Ishikawa (cell line): ENCODE results near the gene P2RX6.

Experiments
- CEBPB ChIP-seq: IDR thresholded peaks from 2 replicates; pipeline ENCODE4 v1.6.1; 2012
- CREB1 ChIP-seq: IDR thresholded peaks from 2 replicates; pipeline ENCODE4 v1.6.1; 2012; ENCODE audit warnings: low read depth
- EGR1 ChIP-seq: IDR thresholded peaks from 2 replicates; pipeline ENCODE4 v1.6.1; 2012
- EP300 ChIP-seq: IDR thresholded peaks from 2 replicates; pipeline ENCODE4 v1.6.1; 2012; ENCODE audit warnings: borderline replicate concordance
- FOXM1 ChIP-seq: IDR thresholded peaks from 2 replicates; pipeline ENCODE4 v1.6.1; 2012; ENCODE audit warnings: low read depth, borderline replicate concordance
- MAX ChIP-seq: IDR thresholded peaks from 2 replicates; pipeline ENCODE4 v1.6.1; 2012
- NFIC ChIP-seq: IDR thresholded peaks from 2 replicates; pipeline ENCODE4 v1.6.1; 2012
- RAD21 ChIP-seq: IDR thresholded peaks from 2 replicates; pipeline ENCODE4 v1.6.1; 2012; ENCODE audit warnings: low read depth
- TAF1 ChIP-seq: IDR thresholded peaks from 2 replicates; pipeline ENCODE4 v1.6.1; 2012; ENCODE audit warnings: low read depth, mild to moderate bottlenecking
- TCF12 ChIP-seq: IDR thresholded peaks from 2 replicates; pipeline ENCODE4 v1.6.1; 2012; ENCODE audit warnings: low read depth
- TEAD4 ChIP-seq: IDR thresholded peaks from 2 replicates; pipeline ENCODE4 v1.6.1; 2012
- USF1 ChIP-seq: IDR thresholded peaks from 2 replicates; pipeline ENCODE4 v1.6.1; 2012
- YY1 ChIP-seq: IDR thresholded peaks from 2 replicates; pipeline ENCODE4 v1.6.1; 2012; ENCODE audit warnings: low read depth
- ZBTB7A ChIP-seq: IDR thresholded peaks from 2 replicates; pipeline ENCODE4 v1.6.1; 2012; ENCODE audit warnings: low read depth
- TF ChIP-seq, protein P1 (sequence below): IDR thresholded peaks from 2 replicates; pipeline ENCODE4 v1.6.1; 2012; ENCODE audit warnings: low read depth, mild to moderate bottlenecking

Gene P2RX6

GRCh38 chr22:21055880-21056319 is 40.9 kb downstream of the P2RX6 start:
- TF ChIP-seq EGR1 (no peak), CREB1 (no peak), MAX (no peak)

DNA sequence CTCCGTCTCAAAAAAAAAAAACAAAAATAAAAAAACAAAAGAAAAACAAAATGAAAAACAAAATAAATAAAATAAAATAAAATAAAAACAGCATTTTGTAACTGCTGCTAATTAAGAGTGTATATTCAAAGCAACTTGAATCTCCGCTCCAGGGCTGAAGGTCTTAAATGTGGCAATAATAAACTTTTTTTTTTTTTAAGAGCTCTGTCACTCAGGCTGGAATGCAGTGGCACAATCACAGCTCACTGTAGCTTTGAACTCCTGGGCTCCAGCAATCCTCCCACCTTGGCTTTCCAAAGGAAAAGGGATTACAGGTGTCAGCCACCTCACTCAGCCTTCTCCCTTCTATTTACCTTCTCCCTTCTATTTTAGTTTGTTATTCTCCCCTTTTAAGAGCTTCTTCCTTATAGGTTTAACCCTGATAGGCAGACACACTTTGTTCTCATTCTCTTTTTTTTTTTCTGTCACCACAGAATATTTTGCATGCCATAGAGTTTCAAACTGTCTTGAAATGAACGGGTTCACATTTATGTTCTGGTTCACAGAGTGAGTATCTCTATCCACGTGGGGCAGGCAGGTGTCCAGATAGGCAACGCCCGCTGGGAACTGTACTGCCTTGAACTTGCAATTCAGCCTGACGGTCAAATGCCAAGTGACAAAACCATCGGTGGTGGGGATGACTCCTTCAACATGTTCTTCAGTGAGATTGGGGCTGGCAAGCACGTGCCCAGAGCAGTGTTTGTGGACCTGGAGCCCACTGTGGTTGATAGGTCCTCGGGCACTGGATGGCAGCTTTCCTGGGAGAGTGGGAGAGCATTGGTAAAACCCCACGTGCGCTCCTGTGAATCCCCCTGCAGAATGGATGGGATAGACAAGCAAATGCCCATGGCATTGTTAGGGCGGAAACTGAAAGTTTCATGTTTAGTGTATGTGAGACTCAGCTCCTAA is 50.2 kb downstream of the P2RX6 start:
- no peak for TF ChIP-seq RAD21
- no peak for TF ChIP-seq USF1
- no peak for TF ChIP-seq EP300
- TF ChIP-seq MAX, result no peak
- no peak for TF ChIP-seq CEBPB
- no peak for TF ChIP-seq TCF12
- TF ChIP-seq, protein P1, sequence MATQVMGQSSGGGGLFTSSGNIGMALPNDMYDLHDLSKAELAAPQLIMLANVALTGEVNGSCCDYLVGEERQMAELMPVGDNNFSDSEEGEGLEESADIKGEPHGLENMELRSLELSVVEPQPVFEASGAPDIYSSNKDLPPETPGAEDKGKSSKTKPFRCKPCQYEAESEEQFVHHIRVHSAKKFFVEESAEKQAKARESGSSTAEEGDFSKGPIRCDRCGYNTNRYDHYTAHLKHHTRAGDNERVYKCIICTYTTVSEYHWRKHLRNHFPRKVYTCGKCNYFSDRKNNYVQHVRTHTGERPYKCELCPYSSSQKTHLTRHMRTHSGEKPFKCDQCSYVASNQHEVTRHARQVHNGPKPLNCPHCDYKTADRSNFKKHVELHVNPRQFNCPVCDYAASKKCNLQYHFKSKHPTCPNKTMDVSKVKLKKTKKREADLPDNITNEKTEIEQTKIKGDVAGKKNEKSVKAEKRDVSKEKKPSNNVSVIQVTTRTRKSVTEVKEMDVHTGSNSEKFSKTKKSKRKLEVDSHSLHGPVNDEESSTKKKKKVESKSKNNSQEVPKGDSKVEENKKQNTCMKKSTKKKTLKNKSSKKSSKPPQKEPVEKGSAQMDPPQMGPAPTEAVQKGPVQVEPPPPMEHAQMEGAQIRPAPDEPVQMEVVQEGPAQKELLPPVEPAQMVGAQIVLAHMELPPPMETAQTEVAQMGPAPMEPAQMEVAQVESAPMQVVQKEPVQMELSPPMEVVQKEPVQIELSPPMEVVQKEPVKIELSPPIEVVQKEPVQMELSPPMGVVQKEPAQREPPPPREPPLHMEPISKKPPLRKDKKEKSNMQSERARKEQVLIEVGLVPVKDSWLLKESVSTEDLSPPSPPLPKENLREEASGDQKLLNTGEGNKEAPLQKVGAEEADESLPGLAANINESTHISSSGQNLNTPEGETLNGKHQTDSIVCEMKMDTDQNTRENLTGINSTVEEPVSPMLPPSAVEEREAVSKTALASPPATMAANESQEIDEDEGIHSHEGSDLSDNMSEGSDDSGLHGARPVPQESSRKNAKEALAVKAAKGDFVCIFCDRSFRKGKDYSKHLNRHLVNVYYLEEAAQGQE, result no peak
- no peak for TF ChIP-seq NFIC
- TF ChIP-seq TEAD4, result no peak
- no peak for TF ChIP-seq EGR1
- TF ChIP-seq FOXM1, result no peak
- no peak for TF ChIP-seq TAF1
- TF ChIP-seq YY1, result no peak
- TF ChIP-seq ZBTB7A, result no peak
- TF ChIP-seq CREB1, result no peak

- no peak for TF ChIP-seq TEAD4
- no peak for TF ChIP-seq USF1
- TF ChIP-seq TAF1, result no peak
- TF ChIP-seq EGR1, result no peak
- TF ChIP-seq RAD21, result no peak
- TF ChIP-seq, protein P1, result no peak
- TF ChIP-seq EP300, result no peak
- TF ChIP-seq CREB1, result no peak
- TF ChIP-seq MAX, result no peak
- TF ChIP-seq YY1, result no peak
- no peak for TF ChIP-seq CEBPB
- no peak for TF ChIP-seq ZBTB7A
- TF ChIP-seq NFIC, result no peak
- no peak for TF ChIP-seq FOXM1
- no peak for TF ChIP-seq TCF12
Measured at GRCh38 chr22:21067075-21067900, 52.3 kb downstream of the P2RX6 start.

DNA sequence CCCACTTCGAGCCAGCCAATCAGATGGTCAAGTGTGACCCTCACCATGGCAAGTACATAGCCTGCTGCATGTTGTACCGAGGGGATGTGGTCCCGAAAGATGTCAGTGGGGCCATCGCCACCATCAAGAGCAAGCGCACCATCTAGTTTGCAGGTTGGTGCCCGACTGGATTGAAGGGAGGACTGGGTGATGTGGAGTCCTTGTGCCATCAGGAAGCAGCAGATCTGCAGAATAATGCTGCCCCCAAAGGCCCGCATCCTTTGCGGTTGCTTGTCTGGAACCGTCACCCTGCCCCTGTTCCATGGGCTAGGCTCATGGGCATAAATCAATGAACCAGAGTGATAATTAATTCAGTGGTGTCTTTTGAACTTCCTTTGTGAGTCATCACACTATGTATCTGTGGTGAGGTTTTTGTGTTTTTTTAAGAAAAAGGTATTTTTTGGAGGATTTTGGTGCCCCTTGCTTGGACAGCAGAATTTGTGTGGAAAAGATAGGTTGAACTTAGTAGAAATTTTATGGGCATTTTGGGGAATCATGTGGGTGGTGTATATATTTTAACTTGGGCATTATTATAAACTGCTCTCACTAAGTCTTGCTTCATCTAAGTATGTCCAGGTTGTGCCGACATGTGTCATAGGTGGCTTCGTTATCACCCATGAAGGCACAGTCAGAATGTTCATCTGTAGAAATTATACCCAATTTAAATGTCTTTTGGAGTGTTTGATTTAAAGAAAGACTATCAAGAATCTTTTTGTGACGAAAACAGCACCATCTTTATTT is 53.1 kb downstream of the P2RX6 start:
- TF ChIP-seq YY1, result no peak
- TF ChIP-seq NFIC, result no peak
- no peak for TF ChIP-seq MAX
- TF ChIP-seq EP300, result no peak
- TF ChIP-seq TAF1, result no peak
- no peak for TF ChIP-seq TCF12
- TF ChIP-seq, protein P1, result no peak
